ENCODE results near the gene EFCAB11. TPM values are rescaled to one million over a fixed set of nuclear protein-coding genes. Genes with fewer than 3 reads are reported as not detected.

Gene EFCAB11
- polyA plus RNA-seq, 1 donor (not counting 4 experiments of a cell fraction or from before 2014, with no cell fraction given): 12.9 TPM

- TF ChIP-seq EZH2 (IDR thresholded peaks at IDR 0.05; ENCODE audit: low read length): no peak
- TF ChIP-seq CTCF (optimal IDR thresholded peaks at IDR 0.05 in 1 of 3, IDR thresholded peaks at IDR 0.05 in 1 of 3, conservative IDR thresholded peaks at IDR 0.05 in 1 of 3; ENCODE audit: extremely low read depth in 1 of 3, insufficient read depth in 2 of 3, low read length in 3 of 3): peak in 2 of 3 experiments; percentile 28 to 31
- DNase-seq (ENCODE audit: low read depth, low spot score): no peak
- dilution Hi-C loops (cut with MboI; ENCODE audit: extremely low pct_ligation_motif_present, low sequenced_read_pairs): no loop called here
Measured at GRCh38 chr14:89848165-89848564, 106.4 kb downstream of the EFCAB11 start.

GRCh38 chr14:89845346-89845745 lies 109.2 kb downstream of the EFCAB11 start:
- dilution Hi-C loops (cut with MboI; ENCODE audit: extremely low pct_ligation_motif_present, low sequenced_read_pairs): no loop called here
- TF ChIP-seq CTCF (optimal IDR thresholded peaks at IDR 0.05 in 1 of 3, IDR thresholded peaks at IDR 0.05 in 1 of 3, conservative IDR thresholded peaks at IDR 0.05 in 1 of 3; ENCODE audit: extremely low read depth in 1 of 3, insufficient read depth in 2 of 3, low read length in 3 of 3) (no peak), EZH2 (IDR thresholded peaks at IDR 0.05; ENCODE audit: low read length) (no peak)
- FAIRE-seq: no peak
- Histone ChIP-seq H3K79me2 (ENCODE audit: control insufficient read depth, insufficient read depth, low read length) (no peaks in the 10 kb centered on the region), H3K9me3 (ENCODE audit: control insufficient read depth, low read depth, low read length) (no peaks in the 10 kb centered on the region), H2AFZ (ENCODE audit: control insufficient read depth, low read length) (no peak overlapping the region), H4K20me1 (ENCODE audit: control insufficient read depth, extremely low read depth, insufficient read depth, low read length) (no peaks in the 10 kb centered on the region), H3K9me1 (ENCODE audit: control insufficient read depth, extremely low read depth, insufficient read depth, low read length) (no peaks in the 10 kb centered on the region), H3K27ac (ENCODE audit: control insufficient read depth, insufficient read depth, low read length) (no peak overlapping the region), H3K36me3 (ENCODE audit: control insufficient read depth in 2 of 2, extremely low read depth in 1 of 2, insufficient read depth in 2 of 2, low read length in 2 of 2) (no peaks in the 10 kb centered on the region), H3K4me3 (ENCODE audit: control insufficient read depth in 2 of 3, extremely low read depth in 1 of 3, insufficient read depth in 2 of 3, low read depth in 1 of 3, low read length in 3 of 3) (no peak overlapping the region), H3K4me2 (ENCODE audit: control insufficient read depth, extremely low read depth, insufficient read depth, low read depth, low read length) (no peak overlapping the region), H3K9ac (ENCODE audit: control insufficient read depth, extremely low read depth, insufficient read depth, low read length) (no peak overlapping the region), H3K27me3 (ENCODE audit: control insufficient read depth, extremely low read depth, insufficient read depth, low read length) (no peaks in the 10 kb centered on the region), H3K4me1 (ENCODE audit: control insufficient read depth, extremely low read depth, insufficient read depth, low read length) (no peaks in the 10 kb centered on the region)
- no peak for DNase-seq (ENCODE audit: low read depth, low spot score)

More at GRCh38 chr14:89848165-89848564, 106.4 kb downstream of the EFCAB11 start:
- FAIRE-seq: no peak
- no peaks in the 10 kb centered on the region for H3K36me3 ChIP-seq (ENCODE audit: control insufficient read depth in 2 of 2, extremely low read depth in 1 of 2, insufficient read depth in 2 of 2, low read length in 2 of 2)
- no peaks in the 10 kb centered on the region for H3K27me3 ChIP-seq (ENCODE audit: control insufficient read depth, extremely low read depth, insufficient read depth, low read length)
- H3K4me2 ChIP-seq (ENCODE audit: control insufficient read depth, extremely low read depth, insufficient read depth, low read depth, low read length): no peak overlapping the region
- no peak overlapping the region for H3K4me3 ChIP-seq (ENCODE audit: control insufficient read depth in 2 of 3, extremely low read depth in 1 of 3, insufficient read depth in 2 of 3, low read depth in 1 of 3, low read length in 3 of 3)
- no peaks in the 10 kb centered on the region for H3K9me3 ChIP-seq (ENCODE audit: control insufficient read depth, low read depth, low read length)
- no peaks in the 10 kb centered on the region for H3K9me1 ChIP-seq (ENCODE audit: control insufficient read depth, extremely low read depth, insufficient read depth, low read length)
- H2AFZ ChIP-seq (ENCODE audit: control insufficient read depth, low read length): no peak overlapping the region
- H3K9ac ChIP-seq (ENCODE audit: control insufficient read depth, extremely low read depth, insufficient read depth, low read length): no peak overlapping the region
- H3K79me2 ChIP-seq (ENCODE audit: control insufficient read depth, insufficient read depth, low read length): no peaks in the 10 kb centered on the region
- no peaks in the 10 kb centered on the region for H3K4me1 ChIP-seq (ENCODE audit: control insufficient read depth, extremely low read depth, insufficient read depth, low read length)
- H4K20me1 ChIP-seq (ENCODE audit: control insufficient read depth, extremely low read depth, insufficient read depth, low read length): no peaks in the 10 kb centered on the region
- no peak overlapping the region for H3K27ac ChIP-seq (ENCODE audit: control insufficient read depth, insufficient read depth, low read length)
